Astrocyte (in vitro differentiated cells and primary cell): Measurements from ENCODE around the gene RAMAC.

Experiments
- EZH2 ChIP-seq: IDR thresholded peaks from 2 replicates; pipeline ENCODE4 v1.6.1; 2012; ENCODE audit warnings: mild to moderate bottlenecking, low read length, inconsistent platforms; ENCODE audit not compliant: insufficient read depth
- TF ChIP-seq, protein P1 (sequence below): IDR thresholded peaks from 2 replicates; pipeline ENCODE4 v1.5.1; 2011; ENCODE audit warnings: low read depth, mild to moderate bottlenecking, inconsistent platforms, low read length, moderate library complexity; ENCODE audit not compliant: insufficient read depth

DNA sequence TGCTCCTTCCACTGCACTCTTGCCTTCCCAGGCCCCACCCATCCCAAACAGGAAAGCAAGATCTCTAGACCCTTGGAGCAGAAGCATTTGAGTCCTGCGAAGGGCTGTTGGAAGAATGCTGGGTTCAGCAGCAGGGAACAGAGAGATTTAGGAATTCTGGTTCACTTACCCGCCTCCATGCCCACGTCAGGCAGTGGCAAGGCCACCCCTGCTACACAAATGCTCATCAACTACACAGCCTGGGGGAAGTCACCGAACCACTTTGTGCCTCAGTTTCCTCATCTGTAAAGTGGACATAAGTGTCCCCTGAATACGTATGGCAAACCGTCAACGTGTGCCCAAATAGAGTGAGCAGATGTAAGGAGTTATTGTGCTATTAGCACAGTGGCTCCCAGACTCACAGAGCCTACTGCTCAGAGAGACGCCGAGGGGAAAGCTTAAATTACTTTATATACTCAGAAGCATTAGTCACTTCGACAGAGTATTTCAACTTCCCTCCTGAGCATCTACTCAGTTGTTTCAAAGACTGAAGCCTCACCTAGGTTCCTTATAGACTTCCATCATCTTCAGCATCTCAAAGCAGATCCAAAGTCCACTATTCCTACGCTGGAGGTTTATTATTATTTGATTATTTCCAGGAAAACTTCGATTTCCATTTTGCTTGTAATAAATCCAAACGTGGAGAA is 34.4 kb upstream of the RAMAC start:
- TF ChIP-seq, protein P1, sequence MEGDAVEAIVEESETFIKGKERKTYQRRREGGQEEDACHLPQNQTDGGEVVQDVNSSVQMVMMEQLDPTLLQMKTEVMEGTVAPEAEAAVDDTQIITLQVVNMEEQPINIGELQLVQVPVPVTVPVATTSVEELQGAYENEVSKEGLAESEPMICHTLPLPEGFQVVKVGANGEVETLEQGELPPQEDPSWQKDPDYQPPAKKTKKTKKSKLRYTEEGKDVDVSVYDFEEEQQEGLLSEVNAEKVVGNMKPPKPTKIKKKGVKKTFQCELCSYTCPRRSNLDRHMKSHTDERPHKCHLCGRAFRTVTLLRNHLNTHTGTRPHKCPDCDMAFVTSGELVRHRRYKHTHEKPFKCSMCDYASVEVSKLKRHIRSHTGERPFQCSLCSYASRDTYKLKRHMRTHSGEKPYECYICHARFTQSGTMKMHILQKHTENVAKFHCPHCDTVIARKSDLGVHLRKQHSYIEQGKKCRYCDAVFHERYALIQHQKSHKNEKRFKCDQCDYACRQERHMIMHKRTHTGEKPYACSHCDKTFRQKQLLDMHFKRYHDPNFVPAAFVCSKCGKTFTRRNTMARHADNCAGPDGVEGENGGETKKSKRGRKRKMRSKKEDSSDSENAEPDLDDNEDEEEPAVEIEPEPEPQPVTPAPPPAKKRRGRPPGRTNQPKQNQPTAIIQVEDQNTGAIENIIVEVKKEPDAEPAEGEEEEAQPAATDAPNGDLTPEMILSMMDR, result no peak
- TF ChIP-seq EZH2, result no peak
